ENCODE results near the gene BCL7A.

Gene BCL7A

DNA sequence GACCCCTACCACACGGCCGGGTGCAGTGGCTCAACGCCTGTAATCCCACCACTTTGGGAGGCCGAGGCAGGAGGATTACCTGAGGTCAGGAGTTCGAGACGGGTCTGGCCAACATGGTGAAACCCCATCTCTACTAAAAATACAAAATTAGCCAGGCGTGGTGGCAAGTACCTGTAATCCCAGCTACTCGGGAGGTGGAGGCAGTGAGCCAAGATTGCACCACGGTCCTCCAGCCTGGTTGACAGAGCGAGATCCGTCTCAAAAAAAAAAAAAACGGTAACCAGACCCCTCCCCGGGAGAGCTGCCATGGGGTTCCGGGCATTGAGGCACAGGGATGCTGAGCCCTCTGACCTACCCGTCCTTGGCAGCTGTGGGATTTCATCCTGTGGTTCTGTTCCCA, 21.8 kb downstream of the BCL7A start:
- no peak overlapping the region for H3K27ac ChIP-seq
- TF ChIP-seq, protein P1, sequence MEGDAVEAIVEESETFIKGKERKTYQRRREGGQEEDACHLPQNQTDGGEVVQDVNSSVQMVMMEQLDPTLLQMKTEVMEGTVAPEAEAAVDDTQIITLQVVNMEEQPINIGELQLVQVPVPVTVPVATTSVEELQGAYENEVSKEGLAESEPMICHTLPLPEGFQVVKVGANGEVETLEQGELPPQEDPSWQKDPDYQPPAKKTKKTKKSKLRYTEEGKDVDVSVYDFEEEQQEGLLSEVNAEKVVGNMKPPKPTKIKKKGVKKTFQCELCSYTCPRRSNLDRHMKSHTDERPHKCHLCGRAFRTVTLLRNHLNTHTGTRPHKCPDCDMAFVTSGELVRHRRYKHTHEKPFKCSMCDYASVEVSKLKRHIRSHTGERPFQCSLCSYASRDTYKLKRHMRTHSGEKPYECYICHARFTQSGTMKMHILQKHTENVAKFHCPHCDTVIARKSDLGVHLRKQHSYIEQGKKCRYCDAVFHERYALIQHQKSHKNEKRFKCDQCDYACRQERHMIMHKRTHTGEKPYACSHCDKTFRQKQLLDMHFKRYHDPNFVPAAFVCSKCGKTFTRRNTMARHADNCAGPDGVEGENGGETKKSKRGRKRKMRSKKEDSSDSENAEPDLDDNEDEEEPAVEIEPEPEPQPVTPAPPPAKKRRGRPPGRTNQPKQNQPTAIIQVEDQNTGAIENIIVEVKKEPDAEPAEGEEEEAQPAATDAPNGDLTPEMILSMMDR (conservative IDR thresholded peaks at IDR 0.05), result no peak

DNA sequence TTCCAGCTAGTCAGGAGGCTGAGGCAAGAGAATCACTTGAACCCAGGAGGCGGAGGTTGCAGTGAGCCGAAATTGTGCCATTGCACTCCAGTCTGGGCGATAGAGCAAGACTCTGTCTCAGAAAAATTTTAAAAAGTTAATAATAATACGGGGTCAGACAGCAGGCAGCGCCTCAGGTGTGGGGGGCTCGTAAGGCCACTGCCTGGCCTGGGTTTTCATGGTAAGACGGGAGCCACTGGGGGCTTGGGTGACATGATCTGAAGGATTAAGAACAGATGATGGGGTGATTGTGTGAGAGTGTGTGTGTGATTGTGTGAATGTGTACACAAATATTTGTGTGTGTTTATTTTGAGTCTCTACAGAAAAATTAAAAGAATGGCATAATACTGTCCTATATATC, 23.6 kb downstream of the BCL7A start:
- TF ChIP-seq, protein P1 (conservative IDR thresholded peaks at IDR 0.05), result no peak
- H3K27ac ChIP-seq, result no peak overlapping the region

DNA sequence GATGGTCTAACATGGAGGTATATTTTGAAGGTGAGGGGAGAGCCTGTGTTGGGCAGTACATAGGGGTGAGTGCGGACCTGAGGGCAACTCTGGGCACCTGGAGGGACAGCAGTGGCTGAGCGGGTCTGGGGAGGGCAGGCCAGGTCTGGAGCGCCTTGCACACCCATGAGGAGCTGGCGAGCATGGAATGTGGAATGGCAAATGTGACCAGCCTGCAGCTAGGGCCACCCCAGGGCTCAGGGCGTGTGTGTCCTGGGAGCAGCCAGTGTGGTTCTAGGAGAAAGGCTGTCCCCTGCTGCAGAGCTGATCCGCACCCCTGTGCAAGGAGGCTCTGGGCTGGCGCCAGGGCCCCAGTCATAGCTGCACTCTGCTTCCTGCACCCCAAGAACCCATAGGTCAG, 24.5 kb downstream of the BCL7A start:
- H3K27ac ChIP-seq, result no peak overlapping the region
- TF ChIP-seq, protein P1 (conservative IDR thresholded peaks at IDR 0.05), result no peak

DNA sequence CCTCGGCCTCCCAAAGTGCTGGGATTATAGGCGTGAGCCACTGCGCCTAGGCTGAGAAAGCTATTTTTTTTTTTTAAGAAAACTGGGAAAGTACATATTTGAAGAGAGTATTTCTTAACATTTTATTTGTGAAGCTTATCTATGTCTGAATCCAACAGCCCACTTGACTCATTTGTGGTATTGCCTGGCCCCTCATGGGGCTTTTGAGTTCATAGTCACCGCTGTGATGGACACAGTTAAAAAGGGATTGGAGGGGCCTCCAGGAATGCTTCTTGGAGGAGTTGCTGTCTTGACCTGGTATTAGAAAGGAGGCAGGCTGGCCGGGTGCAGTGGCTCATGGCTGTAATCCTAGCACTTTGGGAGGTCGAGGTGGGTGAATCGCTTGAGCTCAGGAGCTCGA, 26.5 kb downstream of the BCL7A start:
- TF ChIP-seq, protein P1 (conservative IDR thresholded peaks at IDR 0.05), result no peak
- H3K27ac ChIP-seq, result no peak overlapping the region

DNA sequence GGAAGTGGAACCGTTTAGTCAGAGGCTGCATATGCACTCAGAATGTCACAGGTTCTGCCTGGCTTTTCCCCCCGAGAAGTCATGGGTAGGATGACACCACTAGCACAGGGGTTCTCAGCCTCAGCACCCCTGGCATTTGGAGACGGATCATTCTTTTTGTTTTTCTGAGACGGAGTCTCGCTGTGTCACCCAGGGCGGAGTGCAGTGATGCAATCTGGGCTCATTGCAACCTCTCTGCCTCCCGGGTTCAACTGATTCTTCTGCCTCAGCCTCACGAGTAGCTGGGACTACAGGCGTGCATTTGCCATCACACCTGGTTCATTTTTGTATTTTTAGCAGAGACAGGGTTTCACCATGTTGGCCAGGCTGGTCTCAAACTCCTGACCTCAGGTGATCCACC, 28.1 kb downstream of the BCL7A start:
- H3K27ac ChIP-seq, result no peak overlapping the region
- TF ChIP-seq, protein P1 (conservative IDR thresholded peaks at IDR 0.05), result no peak

DNA sequence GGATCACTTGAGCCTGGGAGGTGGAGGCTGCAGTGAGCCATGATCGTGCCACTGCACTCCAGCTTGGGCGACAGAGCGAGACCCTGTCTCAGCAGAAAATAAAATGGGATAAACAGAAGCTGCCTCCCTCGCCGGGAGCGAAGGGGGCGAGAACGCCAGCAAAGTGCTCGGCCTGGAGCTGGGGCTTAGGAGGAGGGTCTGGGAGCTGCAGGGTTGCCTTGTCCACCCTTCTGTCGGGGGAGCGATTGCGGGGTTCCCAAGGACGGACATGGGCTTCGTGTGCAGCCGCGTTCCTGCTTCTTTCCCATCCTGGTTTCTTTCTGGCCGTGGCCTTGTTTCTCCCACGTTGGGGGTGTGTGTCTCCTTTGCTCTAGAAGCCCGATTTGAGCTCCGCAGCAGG, 29.0 kb downstream of the BCL7A start:
- H3K27ac ChIP-seq, result no peak overlapping the region; the same call in 1 of the 2 replicates
- TF ChIP-seq, protein P1 (conservative IDR thresholded peaks at IDR 0.05), result no peak

DNA sequence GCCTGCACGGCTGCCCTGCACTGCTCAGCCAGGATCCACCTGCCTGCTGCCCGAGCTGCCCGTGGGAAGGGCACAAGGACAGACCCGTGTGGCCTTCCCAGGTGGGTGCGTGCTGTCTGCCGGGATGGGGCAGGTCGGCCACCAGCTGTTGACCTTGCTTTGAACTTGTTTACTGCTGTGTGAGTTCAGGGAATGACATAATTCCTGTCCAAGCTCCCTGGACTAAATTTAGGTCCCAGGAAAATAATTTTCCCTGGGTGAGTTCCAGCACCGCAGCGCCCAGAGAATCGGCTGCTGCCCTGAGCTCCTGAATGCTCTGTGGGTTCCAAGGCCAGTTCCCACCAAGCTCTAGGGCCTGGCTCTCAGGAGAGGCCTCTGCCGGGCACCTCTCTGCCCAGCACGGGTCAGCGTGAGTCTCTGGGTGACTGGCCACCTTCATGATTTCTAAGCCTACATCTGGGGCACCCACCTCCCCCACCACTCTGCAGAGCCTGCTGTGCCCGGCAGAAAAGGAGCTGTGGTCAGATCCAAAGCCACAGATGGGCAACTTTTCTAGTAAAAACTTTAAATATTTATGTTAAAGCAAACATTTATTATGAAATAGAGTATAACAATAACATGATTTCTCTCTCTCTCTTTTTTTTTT, 29.7 kb downstream of the BCL7A start:
- TF ChIP-seq, protein P1 (conservative IDR thresholded peaks at IDR 0.05), result no peak
- no peak overlapping the region for H3K27ac ChIP-seq

Data from VCaP (cell line).